GM21381 (cell line): ENCODE data around the gene CAMK4.

Source experiments
- ATAC-seq: cut with Tn5 transposase; IDR thresholded peaks from one replicate; pipeline ENCODE4 v1.9.1; 2021; ENCODE audit warnings: mild to moderate bottlenecking, moderate library complexity; ENCODE audit not compliant: unreplicated experiment

The CAMK4 gene

GRCh38 chr5:111223787-111224560 lies at the start of gene CAMK4:
Gene CAMK4, plus strand, starts transcription at chr5:111224384. Its CDS starts 100 bp downstream, at chr5:111224484.
- peak; percentile 68 for ATAC-seq

GRCh38 chr5:111183064-111183463 lies 41.1 kb upstream of the CAMK4 start:
- no peak for ATAC-seq

GRCh38 chr5:111187079-111187478 lies 37.1 kb upstream of the CAMK4 start:
- no peak for ATAC-seq

- no peak for ATAC-seq
Measured at GRCh38 chr5:111194053-111194452, 30.1 kb upstream of the CAMK4 start.

- ATAC-seq: no peak
Measured at GRCh38 chr5:111194925-111195324, 29.3 kb upstream of the CAMK4 start.

- ATAC-seq: no peak
Measured at GRCh38 chr5:111197523-111197922, 26.7 kb upstream of the CAMK4 start.

GRCh38 chr5:111198281-111198966 lies 25.8 kb upstream of the CAMK4 start:
- ATAC-seq: no peak

GRCh38 chr5:111200828-111201227 lies 23.4 kb upstream of the CAMK4 start:
- no peak for ATAC-seq

GRCh38 chr5:111201705-111202104 lies 22.5 kb upstream of the CAMK4 start:
- ATAC-seq: no peak

GRCh38 chr5:111211341-111211740 lies 12.8 kb upstream of the CAMK4 start:
- peak; percentile 93 for ATAC-seq

GRCh38 chr5:111214052-111214742 lies 10.0 kb upstream of the CAMK4 start:
- no peak for ATAC-seq

GRCh38 chr5:111215971-111216370 lies 8.2 kb upstream of the CAMK4 start:
- ATAC-seq: no peak

GRCh38 chr5:111221139-111221538 lies 3.0 kb upstream of the CAMK4 start:
- no peak for ATAC-seq

GRCh38 chr5:111223101-111223786 lies 940 bp upstream of the CAMK4 start:
- no peak for ATAC-seq

- peak; percentile 23 for ATAC-seq
Measured at GRCh38 chr5:111224561-111225345, 569 bp downstream of the CAMK4 start.

GRCh38 chr5:111225926-111226325 lies 1.7 kb downstream of the CAMK4 start:
- ATAC-seq: no peak

- ATAC-seq: no peak
Measured at GRCh38 chr5:111226556-111226955, 2.4 kb downstream of the CAMK4 start.

- no peak for ATAC-seq
Measured at GRCh38 chr5:111227226-111227782, 3.1 kb downstream of the CAMK4 start.

- no peak for ATAC-seq
Measured at GRCh38 chr5:111227801-111228200, 3.6 kb downstream of the CAMK4 start.
